Lung (tissue), 12 donors: ENCODE data around the gene PBX3. TPM values are rescaled to one million over a fixed set of nuclear protein-coding genes. Genes with fewer than 3 reads are reported as not detected.

Source experiments
- ATAC-seq: fragments of 200-7000 bp; cut with Tn5 transposase; one replicate; pipeline ENCODE4 v1.9.1; 2020; ENCODE audit warnings: moderate number of reproducible peaks; ENCODE audit not compliant: insufficient read depth, low FRiP score
- DNase-seq, 3 donors: peaks; one replicate each; pipeline ENCODE4 v3.0.0-alpha.2; 2013 to 2017
- H3K27ac ChIP-seq, 2 donors: one replicate each; pipeline ENCODE4 v1.5.1; 2013; ENCODE audit warnings: mild to moderate bottlenecking in 2 of 2, moderate library complexity in 2 of 2, control low read depth in 1 of 2, inconsistent platforms in 1 of 2, low read depth in 1 of 2, low read length in 1 of 2
- H3K27me3 ChIP-seq, 3 donors: one replicate each; pipeline ENCODE4 v1.5.1; 2013; ENCODE audit warnings: low read length in 2 of 3; ENCODE audit not compliant: control insufficient read depth in 3 of 3, insufficient read depth in 3 of 3
- H3K36me3 ChIP-seq, 4 donors: one replicate each; pipeline ENCODE4 v1.5.1; 2013; ENCODE audit warnings: low read length in 4 of 4, mild to moderate bottlenecking in 1 of 4, moderate library complexity in 1 of 4; ENCODE audit not compliant: control insufficient read depth in 4 of 4, insufficient read depth in 4 of 4
- H3K4me1 ChIP-seq, 5 donors: one replicate each; pipeline ENCODE4 v1.5.1; 2013; ENCODE audit warnings: low read length in 5 of 5, mild to moderate bottlenecking in 2 of 5, moderate library complexity in 1 of 5; ENCODE audit not compliant: control insufficient read depth in 5 of 5, insufficient read depth in 5 of 5
- H3K4me3 ChIP-seq: one replicate; pipeline ENCODE4 v1.5.1; 2013; ENCODE audit warnings: mild to moderate bottlenecking, control low read depth, moderate library complexity
- H3K9ac ChIP-seq, 2 donors: one replicate each; pipeline ENCODE4 v1.5.1; 2013; ENCODE audit warnings: low read length in 2 of 2, control low read depth in 1 of 2; ENCODE audit not compliant: insufficient read depth in 1 of 2
- H3K9me3 ChIP-seq, 4 donors: one replicate each; pipeline ENCODE4 v1.5.1; 2013; ENCODE audit warnings: low read length in 3 of 4, mild to moderate bottlenecking in 1 of 4, moderate library complexity in 1 of 4; ENCODE audit not compliant: control insufficient read depth in 4 of 4, insufficient read depth in 3 of 4
- CTCF ChIP-seq: IDR thresholded peaks from 2 replicates; pipeline ENCODE4 v1.5.1; 2012; ENCODE audit warnings: mild to moderate bottlenecking; ENCODE audit errors: control extremely low read depth, extremely low read depth
- WGBS, 2 donors: extraction: QIAGEN DNeasy Blood & Tissue Kit; methylation state at CpG; one replicate each; pipeline ENCODE4 v1.1.7; 2013; 5-methylcytosine and 5-hydroxymethylcytosine counted together
- polyA plus RNA-seq, 2 donors: library from polyadenylated mRNA; stranded (reverse); fragments of 200-250 nt; gene quantifications; one replicate each; pipeline ENCODE4 v1.2.1, GENCODE V29; 2013
- total RNA-seq, 2 donors: library from RNA; depleted of rRNA in 1 of 2; stranded (reverse); fragments of >200 nt in 1 of 2; gene quantifications; one replicate each; pipeline ENCODE4 v1.2.1, GENCODE V29; 2014 to 2021
- donor health status: control.
- donor health status: control.
- donor health status: Bipolar disorder and iron deficiency.
- donor health status: healthy.
- donor health status: DM: yes; HTN: yes; CAD: no.

PBX3 gene
- total and polyA plus RNA-seq, 4 donors: 8.6 to 60.4 (median 26.4) TPM

- Histone ChIP-seq H3K27ac (no peak overlapping the region), H3K27me3 (no peaks in the 10 kb centered on the region), H3K9ac (no peak overlapping the region), H3K9me3 (no peaks in the 10 kb centered on the region), H3K4me1 (peaks cover 0 to 7% (median 0%) of the 10 kb centered on the region in 5 donors), H3K4me3 (no peak overlapping the region), H3K36me3 (no peaks in the 10 kb centered on the region)
- no peak for TF ChIP-seq CTCF
- DNase-seq: no peak
- no peak for ATAC-seq
Observed at GRCh38 chr9:125861405-125862058, 114.4 kb downstream of the PBX3 start.

GRCh38 chr9:125863923-125864322 lies 116.8 kb downstream of the PBX3 start:
- no peaks in the 10 kb centered on the region for H3K9me3 ChIP-seq
- no peak for TF ChIP-seq CTCF
- WGBS, 2 donors: 82 to 90% methylated on average over 1 of the region's 1 CpG
- no peak overlapping the region for H3K27ac ChIP-seq
- no peaks in the 10 kb centered on the region for H3K36me3 ChIP-seq
- ATAC-seq (no peak), DNase-seq (no peak)
- H3K27me3 ChIP-seq: no peaks in the 10 kb centered on the region
- H3K4me1 ChIP-seq: peaks cover 0 to 1% (median 0%) of the 10 kb centered on the region in 5 donors
- H3K4me3 ChIP-seq: no peak overlapping the region
- no peak overlapping the region for H3K9ac ChIP-seq

- no peaks in the 10 kb centered on the region for H3K9me3 ChIP-seq
- no peaks in the 10 kb centered on the region for H3K36me3 ChIP-seq
- H3K4me1 ChIP-seq: peaks cover 0 to 1% (median 0%) of the 10 kb centered on the region in 5 donors
- no peak overlapping the region for H3K27ac ChIP-seq
- no peak overlapping the region for H3K9ac ChIP-seq
- ATAC-seq (no peak), DNase-seq (peak in 2 of 3 donors; percentile 45 to 62)
- no peak for TF ChIP-seq CTCF
- H3K27me3 ChIP-seq: no peaks in the 10 kb centered on the region
- no peak overlapping the region for H3K4me3 ChIP-seq
- 67% methylated on average over 3 of the region's 3 CpGs for WGBS, 2 donors
Observed at GRCh38 chr9:125867751-125868415, 120.7 kb downstream of the PBX3 start.
